ENCODE results near the gene SPDYC.

DNA sequence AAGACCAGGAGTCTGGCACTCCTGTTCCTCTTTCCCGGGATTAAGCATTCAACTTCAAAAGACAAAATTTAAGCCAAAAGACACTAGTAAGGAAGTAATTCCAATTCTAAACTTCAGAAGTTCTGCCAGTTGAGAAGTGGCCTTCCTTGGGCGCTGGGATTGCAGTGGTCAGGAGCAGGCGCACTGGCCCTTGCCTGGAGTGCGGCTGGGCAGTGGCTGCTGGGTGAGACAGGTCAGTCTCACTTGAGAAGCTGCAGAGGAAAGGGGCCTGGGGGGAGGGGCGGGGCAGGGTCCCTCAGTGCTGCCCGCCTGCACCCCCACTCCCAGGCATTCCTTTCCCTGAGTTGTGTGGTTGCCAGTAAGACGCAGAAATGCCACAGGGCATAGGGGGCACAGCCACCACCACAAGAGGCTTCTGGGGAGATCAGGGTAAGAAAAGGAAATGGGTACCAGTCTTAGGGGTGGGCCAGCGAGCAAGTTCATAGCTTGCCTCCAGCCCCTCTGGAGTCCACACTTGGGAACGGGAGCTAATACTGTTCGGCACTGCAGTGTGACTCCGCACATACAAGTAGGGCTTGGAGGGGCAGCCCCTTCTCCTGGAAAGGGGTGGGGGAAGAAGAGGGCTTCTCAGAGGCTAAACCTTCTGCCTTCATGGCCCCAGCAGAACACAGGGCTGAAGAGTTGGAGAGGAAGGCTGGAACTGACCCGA is 42.4 kb upstream of the SPDYC start:
- TF ChIP-seq, protein P1, sequence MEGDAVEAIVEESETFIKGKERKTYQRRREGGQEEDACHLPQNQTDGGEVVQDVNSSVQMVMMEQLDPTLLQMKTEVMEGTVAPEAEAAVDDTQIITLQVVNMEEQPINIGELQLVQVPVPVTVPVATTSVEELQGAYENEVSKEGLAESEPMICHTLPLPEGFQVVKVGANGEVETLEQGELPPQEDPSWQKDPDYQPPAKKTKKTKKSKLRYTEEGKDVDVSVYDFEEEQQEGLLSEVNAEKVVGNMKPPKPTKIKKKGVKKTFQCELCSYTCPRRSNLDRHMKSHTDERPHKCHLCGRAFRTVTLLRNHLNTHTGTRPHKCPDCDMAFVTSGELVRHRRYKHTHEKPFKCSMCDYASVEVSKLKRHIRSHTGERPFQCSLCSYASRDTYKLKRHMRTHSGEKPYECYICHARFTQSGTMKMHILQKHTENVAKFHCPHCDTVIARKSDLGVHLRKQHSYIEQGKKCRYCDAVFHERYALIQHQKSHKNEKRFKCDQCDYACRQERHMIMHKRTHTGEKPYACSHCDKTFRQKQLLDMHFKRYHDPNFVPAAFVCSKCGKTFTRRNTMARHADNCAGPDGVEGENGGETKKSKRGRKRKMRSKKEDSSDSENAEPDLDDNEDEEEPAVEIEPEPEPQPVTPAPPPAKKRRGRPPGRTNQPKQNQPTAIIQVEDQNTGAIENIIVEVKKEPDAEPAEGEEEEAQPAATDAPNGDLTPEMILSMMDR (IDR thresholded peaks at IDR 0.05), result no peak
- no peak for TF ChIP-seq POLR2A (IDR thresholded peaks at IDR 0.05)

All from breast epithelium (tissue), 3 donors.